Skin of body (tissue), 2 donors: ENCODE results near the gene ZNF573. TPM values are rescaled to one million over a fixed set of nuclear protein-coding genes. Genes with fewer than 3 reads are reported as not detected.
"Not testable (repeated sequence)": the region's sequence is repeated elsewhere in the genome, so short reads cannot be mapped to it uniquely, and the experiment has no call there.

ENCODE experiments used
- DNase-seq: peaks from one replicate; lab custom pipeline; 2025; lab: John Stamatoyannopoulos, UW
- total RNA-seq: library from RNA; depleted of rRNA; stranded (reverse); fragments of >200 nt; gene quantifications from one replicate; pipeline ENCODE4 v1.2.3, GENCODE V29; 2014

ZNF573 gene
- total RNA-seq = 15.6 TPM

DNA sequence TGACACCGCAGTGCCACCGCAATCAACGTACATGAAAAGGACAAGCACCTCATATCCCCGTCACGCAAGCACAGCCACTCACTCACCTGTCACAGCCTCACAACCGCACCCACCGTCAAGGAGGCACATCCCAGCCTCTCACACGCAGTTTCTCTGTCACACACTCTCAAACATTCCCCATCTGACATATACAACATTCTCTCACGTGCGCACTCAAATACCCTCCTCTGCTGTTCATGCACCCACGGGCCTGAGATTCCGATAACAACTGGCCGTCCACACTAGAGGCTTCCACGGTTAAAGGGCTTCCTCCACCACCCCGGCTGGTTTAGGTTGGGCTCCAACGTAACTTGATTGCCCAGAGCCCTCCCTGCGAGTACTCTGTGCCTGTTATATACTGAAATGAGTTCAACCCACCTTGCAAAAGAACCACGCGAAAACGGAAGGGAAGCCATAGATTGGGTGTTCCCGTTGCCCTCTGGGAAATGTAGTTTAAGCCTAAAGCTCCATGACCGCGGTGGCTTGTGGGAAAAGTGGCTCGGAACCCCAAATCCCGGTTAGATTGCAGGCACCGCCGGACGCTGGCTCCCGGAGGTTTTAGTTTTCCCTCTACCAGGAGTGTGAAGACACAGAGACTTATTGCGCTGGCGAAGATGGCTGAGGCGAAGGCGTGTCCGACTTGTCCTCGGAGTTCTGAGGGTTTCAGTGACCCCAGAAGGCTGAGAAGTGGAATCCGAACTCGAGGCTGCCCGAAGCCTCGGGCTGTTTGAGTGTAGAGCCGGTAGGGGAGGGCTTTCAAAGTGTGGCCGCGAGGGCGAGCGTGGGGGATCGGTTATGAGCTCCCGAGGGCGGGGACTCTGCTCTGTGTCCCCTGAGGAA, at the start of gene ZNF573:
Gene ZNF573, minus strand, starts transcription at position 460 of the 879 bp plus-strand sequence. CDS start 5,857 bp downstream, outside the sequence.
- DNase-seq = peak; percentile 85

DNA sequence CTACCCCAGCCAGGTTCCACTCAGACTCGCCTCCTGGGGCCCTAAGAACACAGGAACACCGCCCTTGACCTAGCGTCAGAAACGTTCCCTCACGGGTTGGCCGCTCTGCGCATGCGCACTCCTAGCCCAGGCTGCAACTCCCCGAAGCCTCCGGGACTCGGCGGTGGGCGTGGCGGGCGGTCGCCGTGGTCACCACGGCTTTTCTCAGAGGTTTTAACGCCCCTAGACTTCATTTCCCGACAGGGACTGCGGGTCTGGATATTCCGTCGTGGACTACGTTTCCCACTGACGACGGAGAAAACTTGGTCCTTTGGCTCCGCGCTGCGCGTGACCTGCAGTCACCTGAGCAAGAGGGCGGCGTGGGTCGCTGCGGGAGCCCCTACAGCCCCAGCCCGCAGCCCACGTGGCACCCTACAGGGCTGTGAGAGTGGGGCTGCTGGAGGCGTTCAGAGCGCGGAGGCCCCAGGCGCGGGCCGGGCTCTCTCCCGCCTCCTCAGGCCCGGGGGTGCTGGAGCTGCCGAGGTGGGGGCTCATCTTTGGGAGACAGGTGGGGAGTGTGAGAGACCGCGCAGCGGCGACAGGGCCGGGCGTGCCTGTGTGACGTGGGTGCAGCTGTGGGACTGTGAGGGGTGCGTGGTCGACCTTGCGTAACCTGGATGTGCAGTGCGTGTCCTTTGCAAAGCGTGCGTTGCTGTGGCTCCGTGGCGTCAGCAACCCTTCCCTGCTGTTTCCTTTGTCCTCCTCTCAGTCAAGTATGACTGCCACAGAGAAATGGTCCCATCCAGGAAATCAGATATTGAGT, 38.0 kb upstream of the ZNF573 start:
- DNase-seq = peak; percentile 40

DNA sequence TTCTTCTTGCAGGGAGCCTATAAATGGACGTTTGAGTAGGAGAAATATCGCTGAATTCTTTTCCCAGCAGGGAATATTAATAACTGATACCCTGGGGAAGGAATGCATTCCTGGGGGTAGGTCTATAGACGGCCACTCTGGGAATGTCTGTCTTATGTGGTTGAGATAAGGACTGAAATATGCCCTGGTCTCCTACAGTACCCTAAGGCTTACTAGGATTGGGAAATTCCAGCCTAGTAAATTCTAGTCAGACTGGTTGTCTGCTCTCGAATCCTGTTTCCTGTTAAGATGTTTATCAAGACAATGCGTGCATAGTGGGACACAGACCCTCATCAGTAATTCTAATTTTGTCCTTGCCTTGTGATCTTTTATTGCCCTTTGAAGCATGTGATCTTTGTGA, 36.2 kb upstream of the ZNF573 start:
- DNase-seq = not testable (repeated sequence)

DNA sequence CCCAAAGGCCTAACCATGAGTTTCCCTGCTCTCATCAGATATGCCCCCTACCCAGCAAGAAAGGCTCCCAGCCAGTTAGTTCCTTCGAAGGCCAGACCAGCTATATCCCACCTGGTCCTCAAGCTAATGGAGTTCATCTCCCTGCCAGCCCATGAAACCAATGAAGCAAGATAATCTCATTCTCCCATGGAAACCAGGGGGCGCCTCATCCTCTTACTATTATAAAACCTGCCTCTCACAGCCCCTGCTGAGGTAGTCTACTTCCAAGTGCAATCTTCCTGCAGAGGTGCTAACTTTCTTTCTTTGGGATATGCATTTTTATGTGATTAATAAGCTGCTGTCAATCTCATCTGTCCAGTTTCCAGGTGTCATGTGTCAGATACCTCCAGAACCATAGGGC, 34.0 kb upstream of the ZNF573 start:
- DNase-seq = no peak

DNA sequence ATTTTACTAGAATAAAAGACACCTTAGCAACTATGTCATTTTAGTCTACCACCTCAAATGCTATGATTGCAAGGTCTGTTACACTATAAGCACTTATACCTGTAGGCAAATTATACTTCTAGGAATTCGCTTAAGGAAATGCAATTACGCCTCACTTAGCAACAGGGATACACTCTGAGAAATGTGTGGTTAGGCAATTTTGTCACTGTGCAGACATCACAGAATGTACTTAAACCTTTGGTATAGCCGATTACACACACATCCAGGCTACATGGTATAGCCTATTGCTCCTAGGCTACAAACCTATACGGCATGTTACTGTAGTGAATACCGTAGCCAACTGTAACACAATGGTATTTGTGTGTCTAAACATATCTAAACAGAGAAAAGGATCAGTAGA, 30.0 kb upstream of the ZNF573 start:
- no peak for DNase-seq

DNA sequence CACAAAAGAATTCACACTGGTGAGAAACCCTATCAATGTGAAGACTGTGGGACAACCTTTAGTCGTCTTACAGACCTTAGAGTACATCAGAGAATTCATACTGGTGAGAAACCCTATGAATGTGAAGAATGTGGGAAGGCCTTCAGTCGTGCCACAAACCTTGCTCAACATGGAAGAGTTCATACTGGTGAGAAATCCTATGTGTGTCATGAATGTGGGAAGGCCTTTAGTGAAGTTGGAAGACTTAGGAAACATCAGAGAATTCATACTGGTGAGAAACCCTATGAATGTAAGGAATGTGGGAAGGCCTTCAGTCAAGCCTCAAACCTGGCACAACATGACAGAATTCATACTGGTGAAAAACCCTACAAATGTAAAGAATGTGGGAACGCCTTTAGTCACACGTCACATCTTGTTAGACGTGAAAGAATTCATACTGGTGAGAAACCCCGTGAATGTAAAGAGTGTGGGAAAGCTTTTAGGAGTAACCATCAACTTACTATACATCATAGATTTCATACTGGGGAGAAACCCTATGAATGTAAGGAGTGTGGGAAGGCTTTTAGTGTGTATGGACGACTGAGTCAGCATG, 24.0 kb upstream of the ZNF573 start:
- DNase-seq = no peak

DNA sequence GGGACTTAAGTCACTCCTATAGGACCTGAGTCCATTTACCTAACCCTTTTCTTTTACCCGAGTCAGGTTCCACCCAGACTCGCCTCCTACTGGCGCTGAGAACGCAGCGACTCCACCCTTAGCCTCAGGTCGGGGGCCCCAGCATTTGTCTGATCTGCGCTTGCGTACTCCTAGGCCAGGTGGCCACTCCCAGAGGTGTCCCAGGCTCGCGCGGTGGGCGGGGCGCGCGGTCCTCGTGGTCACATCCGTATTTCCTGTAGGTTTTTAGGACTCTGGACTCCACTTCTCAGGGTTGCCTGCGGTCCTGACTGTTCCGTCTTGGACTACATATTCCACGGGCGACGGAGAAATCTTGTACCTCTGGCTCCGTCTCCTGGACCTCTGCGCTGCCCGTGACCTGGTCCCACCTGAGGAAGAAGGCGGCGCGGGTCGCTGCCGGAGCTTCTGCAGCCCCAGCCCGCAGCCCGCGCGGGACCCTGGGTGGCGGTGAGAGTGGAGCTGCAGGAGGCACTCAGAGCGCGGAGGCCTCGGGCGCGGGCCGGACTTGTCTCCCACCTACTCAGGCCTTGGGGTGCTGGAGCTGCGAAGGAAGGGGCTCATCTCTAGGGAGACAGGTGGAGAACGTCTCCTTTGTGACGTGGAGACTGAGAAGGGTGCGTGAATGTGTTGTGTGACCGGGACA, 11.0 kb upstream of the ZNF573 start:
- no peak for DNase-seq

DNA sequence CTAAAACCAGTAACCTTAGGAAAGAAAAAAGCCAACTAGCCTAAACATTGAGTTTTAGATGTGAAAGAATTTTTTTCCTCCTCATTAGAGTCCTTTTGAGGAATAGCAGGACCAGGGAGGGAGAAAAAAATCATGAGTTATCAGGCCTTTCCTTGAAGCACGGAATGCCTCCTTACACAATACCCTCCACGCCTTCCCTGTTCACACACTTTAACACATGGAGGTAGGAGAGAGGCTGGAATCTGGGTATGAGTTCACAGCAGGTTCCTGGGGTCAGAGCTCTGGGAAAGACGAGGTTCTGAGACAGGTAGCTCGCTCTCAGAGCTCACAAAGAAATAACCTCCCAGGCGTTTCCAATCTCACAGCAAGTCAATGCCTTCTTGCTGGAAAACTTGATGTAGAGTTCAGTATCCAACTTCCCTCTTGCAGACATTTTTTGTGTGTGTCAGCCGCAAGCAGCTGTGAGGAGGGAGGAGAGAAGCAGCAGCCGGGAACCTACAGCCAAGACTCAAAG, 716 bp downstream of the ZNF573 start:
- DNase-seq = no peak

DNA sequence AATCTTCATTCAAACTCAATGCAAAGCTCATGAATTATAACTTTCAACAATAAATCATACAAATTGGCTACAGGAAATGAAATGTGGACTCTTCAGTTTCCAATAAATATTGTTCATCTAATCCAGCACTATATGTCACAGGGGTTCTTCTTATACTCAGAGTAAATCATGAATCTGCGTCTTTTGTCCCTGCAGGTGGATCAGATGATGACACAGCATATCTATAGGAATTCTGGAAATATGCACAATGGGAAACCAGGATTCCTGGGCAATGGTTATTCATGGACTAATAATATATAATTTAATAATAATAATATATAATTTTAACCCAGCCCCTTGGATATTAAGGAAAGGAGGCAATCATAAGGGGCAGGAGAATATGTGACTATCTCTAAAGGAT, 8.4 kb downstream of the ZNF573 start:
- DNase-seq = no peak

DNA sequence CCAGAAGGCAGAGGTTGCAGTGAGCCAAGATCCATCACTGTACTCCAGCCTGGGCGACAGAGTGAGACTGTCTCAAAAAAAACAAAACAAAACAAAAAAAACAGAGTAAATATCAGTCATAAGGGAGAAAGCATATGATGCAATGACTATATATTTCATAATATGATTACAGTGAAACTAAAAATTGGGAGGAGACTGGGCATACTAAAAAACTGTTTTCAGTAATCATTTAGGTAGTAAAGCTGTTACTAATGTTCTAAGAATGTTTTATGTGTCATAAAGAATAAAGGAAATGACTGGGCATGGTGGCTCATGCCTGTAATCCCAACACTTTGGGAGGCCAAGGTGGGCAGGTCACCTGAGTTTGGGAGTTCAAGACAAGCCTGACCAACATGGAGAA, 15.9 kb downstream of the ZNF573 start:
- DNase-seq = no peak

DNA sequence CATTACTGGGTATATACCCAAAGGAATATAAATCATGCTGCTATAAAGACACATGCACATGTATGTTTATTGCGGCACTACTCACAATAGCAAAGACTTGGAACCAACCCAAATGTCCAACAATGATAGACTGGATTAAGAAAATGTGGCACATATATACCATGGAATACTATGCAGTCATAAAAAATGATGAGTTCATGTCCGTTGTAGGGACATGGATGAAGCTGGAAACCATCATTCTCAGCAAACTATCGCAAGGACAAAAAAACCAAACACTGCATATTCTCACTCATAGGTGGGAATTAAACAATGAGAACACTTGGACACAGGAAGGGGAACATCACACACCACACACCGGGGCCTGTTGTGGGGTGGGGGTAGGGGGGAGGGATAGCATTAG, 21.7 kb downstream of the ZNF573 start:
- not testable (repeated sequence) for DNase-seq

DNA sequence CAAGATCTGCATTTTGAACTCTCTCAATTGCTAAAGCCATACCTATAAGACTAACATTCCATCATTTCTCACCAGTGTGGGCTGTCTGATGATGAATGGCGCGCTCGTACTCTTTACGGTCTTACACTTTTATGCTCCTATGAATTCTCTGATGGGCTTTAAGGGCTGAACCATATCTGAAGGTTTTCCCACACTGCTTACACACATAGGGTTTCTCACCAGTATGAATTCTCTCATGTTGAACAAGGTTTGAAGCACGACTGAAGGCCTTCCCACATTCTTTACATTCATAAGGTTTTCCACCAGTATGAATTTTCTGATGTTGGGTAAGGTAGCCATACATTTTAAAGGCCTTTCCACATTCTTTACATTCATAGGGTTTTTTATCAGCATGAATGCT, 41.0 kb downstream of the ZNF573 start:
- no peak for DNase-seq

DNA sequence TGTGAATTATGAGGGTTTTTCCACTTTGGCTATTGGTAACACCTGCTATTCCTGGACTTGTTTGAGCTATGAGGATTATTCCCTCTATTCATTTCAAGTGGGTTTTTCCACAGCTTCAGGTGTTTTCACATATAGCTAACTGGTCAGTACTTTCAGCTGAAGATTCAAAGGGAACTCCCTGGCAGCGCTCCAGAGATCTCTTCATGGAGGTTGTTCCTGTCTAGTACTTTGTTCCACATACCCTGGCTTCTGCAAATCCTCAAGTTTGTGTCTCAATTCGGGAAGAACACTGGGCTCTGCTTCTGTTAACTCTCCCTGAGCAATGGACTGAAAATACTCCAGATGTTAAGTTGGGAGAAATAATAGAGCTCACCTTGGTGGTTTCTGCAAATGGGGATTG, 54.2 kb downstream of the ZNF573 start:
- no peak for DNase-seq

DNA sequence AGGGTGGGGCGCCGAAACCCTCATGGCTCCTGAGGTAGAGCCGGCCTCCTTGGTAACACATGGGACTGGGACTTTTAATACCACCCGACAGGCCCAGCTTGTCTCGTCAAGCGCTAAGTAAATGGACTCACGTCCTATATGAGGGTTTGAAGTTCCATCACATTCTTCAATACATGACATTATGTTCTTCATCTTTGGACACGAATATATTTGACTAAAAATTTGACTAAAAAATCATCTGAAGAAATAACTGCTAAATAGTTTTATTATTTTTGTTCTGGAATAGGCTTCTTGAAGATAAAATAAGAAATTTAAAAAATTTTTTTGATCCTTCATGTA, 59.5 kb downstream of the ZNF573 start:
- DNase-seq = no peak

DNA sequence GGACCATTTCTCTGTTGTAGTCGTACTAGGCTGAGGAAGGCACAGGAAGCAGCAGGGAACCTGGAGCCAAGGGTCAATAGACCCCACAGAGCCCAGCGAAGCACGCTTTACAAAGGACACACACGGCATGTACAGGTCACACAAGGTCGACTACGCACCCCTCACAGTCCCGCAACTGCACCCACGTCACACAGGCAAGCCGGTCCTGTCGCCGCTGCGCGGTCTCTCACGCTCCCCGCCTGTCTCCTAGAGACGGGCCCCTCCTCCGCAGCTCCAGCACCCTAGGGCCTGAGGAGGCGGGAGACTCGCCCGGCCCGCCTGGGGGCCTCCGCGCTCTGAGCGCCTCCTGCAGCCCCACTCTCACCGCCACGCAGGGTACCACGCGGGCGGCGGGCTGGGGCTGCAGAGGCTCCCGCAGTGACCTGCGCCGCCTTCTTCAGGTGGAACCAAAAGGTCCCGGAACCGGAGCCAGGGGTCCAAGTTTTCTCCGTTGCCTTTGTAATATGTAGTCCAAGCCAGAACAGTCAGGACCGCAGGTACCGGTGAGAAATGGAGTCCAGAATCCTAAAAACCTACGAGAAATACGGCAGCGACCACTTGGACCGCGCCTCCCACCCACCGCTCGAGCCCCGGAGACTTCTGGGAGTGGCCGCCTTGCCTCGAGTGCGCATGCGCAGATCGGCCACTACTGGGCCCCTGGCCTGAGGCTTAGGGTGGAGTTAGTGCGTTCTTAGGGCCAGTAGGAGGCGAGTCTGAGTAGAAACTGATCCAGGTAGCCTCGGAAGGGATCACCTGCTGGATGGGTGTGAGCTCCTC, 60.1 kb downstream of the ZNF573 start, which contains the start of gene ZNF607:
Gene ZNF607, minus strand, starts transcription at position 651 of the 816 bp plus-strand sequence. CDS start 8,143 bp downstream, outside the sequence.
- DNase-seq = peak; percentile 75

DNA sequence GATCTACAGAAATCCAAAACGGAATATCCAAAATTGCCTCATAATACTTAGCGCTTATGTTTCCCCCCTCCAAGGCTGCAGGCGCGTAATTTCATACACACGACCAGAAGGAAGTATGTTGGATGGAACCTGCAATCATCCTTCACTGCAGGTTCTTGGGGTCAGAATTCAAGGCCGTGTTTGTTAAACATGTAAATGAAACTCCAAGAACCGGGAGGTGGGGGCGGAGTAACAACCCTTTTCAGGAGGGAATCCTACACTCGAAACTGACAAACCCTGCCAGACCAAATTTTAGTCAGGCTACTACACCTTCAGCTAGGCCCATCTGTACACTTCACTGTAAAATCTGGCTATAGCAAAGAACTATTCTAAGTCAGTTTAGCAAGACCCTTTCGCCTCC, 61.1 kb downstream of the ZNF573 start:
- DNase-seq = no peak

DNA sequence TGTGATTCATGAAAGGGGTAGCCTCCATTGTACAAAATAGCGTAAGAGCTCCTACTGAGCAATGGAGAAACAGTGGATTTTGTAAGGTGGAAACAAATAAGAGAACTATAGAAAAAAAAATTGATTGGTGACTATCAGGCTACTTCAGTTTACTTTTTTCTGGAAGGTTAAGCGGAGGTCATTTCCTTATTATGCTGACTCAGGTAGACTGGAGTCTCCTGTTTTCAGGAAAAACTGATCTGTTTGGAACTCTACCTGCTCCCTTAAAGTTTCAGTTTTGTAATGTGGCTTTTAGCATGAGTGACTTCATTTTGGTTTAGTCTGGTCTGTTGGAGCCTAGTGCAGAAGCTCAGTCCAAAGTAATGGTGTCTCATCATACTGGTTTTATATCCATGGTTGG, 63.2 kb downstream of the ZNF573 start:
- no peak for DNase-seq

DNA sequence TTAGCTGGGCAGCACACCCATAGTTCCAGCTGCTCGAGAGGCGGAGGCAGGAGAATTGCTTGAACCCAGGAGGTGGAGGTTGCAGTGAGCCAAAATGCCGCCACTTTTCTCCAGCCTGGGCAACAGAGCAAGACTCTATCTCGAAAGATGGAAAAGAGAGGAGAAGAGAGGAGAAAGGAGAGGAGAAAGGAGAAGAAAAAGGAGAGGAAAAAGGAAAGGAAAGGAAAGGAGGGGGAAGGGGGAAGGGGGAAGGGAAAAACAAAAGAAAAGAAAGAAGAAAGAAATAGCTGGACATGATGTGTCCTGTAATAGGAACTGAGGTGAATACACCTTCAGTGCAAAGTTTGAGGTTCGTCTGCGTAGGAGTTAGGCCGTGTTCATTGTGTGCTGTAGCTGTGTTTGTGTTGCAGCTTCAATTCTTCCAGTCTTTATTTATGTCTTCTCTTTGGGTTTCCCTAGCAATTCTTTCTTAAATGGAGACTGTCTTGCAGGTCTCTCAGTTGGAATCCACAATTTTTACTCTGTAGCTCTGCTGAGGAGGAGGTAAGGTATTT, 73.3 kb downstream of the ZNF573 start:
- DNase-seq = no peak

DNA sequence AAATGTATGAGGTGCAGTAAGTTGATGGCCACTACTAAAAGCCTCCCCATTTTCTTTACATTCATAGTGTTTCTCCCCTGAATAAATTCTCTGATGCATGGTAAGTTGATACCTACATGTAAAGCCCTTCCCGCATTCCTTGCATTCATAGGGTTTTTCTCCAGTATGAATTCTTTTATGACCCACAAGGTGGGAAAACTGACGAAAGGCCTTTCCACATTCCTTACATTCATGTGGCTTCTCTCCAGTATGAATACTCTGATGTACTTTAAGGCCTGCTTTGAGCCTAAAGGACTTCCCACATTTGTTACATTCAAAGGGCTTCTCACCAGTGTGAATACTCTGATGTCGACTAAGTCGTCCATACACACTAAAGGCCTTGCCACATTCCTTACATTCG, 80.3 kb downstream of the ZNF573 start:
- no peak for DNase-seq

DNA sequence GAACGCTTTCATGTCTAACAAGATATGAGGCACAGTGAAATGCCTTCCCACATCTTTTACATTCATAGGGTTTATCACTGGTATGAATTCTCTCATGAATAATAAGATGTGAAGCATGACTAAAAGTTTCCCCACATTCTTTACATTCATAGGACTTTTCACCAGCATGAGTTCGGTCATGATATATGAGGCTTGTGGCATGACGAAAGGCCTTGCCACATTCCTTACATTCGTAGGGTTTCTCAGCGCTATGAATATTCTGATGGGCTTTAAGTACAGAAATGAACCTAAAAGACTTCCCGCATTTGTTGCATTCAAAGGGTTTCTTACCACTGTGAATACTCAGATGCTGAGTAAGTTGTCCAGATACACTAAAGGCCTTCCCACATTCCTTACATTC, 81.2 kb downstream of the ZNF573 start:
- DNase-seq = no peak
